GM21786 (cell line): Measurements from ENCODE around the gene TRIM58.

Experiments used
- ATAC-seq: cut with Tn5 transposase; IDR thresholded peaks from one replicate; pipeline ENCODE4 v1.9.1; 2021; ENCODE audit not compliant: unreplicated experiment

Gene TRIM58

GRCh38 chr1:247883346-247883745 lies 26.4 kb downstream of the TRIM58 start:
- ATAC-seq: no peak

- no peak for ATAC-seq
Observed at GRCh38 chr1:247884797-247885413, 27.9 kb downstream of the TRIM58 start.

GRCh38 chr1:247895163-247895637 lies 38.2 kb downstream of the TRIM58 start, which contains the start of gene OR2W3:
Gene OR2W3, plus strand, starts transcription at chr1:247895587. Its CDS starts 0 bp downstream, at chr1:247895587.
- ATAC-seq: no peak

GRCh38 chr1:247895976-247896375 lies 39.0 kb downstream of the TRIM58 start:
- no peak for ATAC-seq

- ATAC-seq: no peak
Observed at GRCh38 chr1:247904122-247904521, 47.1 kb downstream of the TRIM58 start.

GRCh38 chr1:247905181-247905580 lies 48.2 kb downstream of the TRIM58 start:
- no peak for ATAC-seq

GRCh38 chr1:247905910-247906503 lies 49.0 kb downstream of the TRIM58 start:
- ATAC-seq: no peak

- no peak for ATAC-seq
Observed at GRCh38 chr1:247906504-247907047, 49.6 kb downstream of the TRIM58 start.

- no peak for ATAC-seq
Observed at GRCh38 chr1:247908766-247909165, 51.8 kb downstream of the TRIM58 start.

GRCh38 chr1:247913786-247914185 lies 56.8 kb downstream of the TRIM58 start:
- no peak for ATAC-seq

- ATAC-seq: no peak
Observed at GRCh38 chr1:247914941-247915662, 58.1 kb downstream of the TRIM58 start.

- no peak for ATAC-seq
Observed at GRCh38 chr1:247919952-247920351, 63.0 kb downstream of the TRIM58 start, which contains the start of gene OR2T8. Gene OR2T8, plus strand, starts transcription at chr1:247920252. Its CDS starts 766 bp downstream, at chr1:247921018.

GRCh38 chr1:247923941-247924340 lies 67.0 kb downstream of the TRIM58 start:
- no peak for ATAC-seq

GRCh38 chr1:247924868-247925267 lies 67.9 kb downstream of the TRIM58 start, which contains the start of gene OR2AJ1:
Gene OR2AJ1, plus strand, starts transcription at chr1:247924889. Its CDS starts 8,880 bp downstream, at chr1:247933769.
- no peak for ATAC-seq
